HG03039 (cell line): ENCODE measurements around the gene CSNK1G1.
"Not testable (repeated sequence)": the region's sequence is repeated elsewhere in the genome, so short reads cannot be mapped to it uniquely, and the experiment has no call there.

Source experiments
- ATAC-seq: cut with Tn5 transposase; IDR thresholded peaks from one replicate; pipeline ENCODE4 v1.9.1; 2021; ENCODE audit warnings: mild to moderate bottlenecking, moderate library complexity; ENCODE audit not compliant: unreplicated experiment

CSNK1G1 gene

GRCh38 chr15:64355944-64356709, at the start of gene CSNK1G1:
Gene CSNK1G1, minus strand, starts transcription at chr15:64356173. Its CDS starts 55,674 bp downstream, at chr15:64300499.
- peak; percentile 94 for ATAC-seq

DNA sequence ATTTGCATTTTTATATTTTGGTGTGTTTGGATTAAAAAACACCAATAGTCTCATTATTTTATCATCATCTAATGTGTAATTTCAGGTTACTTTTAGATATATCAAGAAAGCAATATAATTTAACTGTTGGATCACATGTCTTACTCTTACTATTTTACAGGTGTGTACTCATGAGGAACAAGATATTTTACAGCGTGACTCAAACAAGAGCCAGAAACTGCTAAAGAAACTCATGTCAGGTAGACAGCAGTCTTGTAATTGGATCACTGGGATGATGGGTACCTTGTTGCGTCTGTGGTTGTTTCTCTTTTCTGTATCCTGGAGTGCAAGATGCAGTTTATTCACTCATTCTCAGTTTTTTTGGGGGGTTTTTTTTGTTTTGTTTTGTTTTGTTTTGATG, 44.6 kb upstream of the CSNK1G1 start:
- no peak for ATAC-seq

DNA sequence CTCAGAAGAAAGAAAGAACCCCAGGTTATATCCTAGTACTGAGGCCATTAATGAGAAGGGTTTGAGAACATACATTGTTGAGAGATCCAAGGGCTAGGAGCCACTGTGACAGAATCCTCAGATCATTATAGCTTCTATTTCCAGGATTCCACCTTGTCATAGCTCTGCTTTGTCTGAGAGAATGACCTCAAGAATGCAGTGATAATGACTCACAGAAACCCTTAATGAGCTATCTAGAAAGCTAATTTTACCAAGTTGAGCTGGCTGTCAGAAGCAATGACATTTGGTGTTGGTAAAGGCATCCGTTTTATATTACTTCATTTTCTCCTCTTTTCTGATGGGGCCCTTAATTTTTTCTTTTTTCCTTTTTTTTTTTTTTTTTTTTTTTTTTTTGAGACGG, 42.6 kb upstream of the CSNK1G1 start:
- no peak for ATAC-seq

GRCh38 chr15:64396789-64397188, 40.8 kb upstream of the CSNK1G1 start:
- no peak for ATAC-seq

DNA sequence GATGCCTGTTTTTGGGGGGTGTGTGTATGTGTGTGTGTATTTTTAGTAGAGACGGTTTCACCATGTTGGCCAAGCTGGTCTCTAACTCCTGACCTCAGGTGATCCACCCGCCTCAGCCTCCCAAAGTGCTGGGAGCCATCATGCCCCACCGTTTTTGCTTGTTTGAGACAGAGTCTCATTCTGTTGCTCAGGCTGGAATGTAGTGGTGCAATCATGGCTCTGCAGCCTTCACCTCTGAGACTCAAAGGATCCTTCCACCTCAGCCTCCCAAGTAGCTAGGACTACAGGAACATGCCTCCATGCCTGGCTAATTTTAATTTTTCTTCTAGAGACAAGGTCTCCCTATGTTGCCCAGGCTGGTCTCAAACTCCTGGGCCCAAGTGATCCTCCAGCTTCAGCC, 36.5 kb upstream of the CSNK1G1 start:
- not testable (repeated sequence) for ATAC-seq

- ATAC-seq: no peak
Observed at GRCh38 chr15:64389036-64389435, 33.1 kb upstream of the CSNK1G1 start.

GRCh38 chr15:64387562-64388168, 31.7 kb upstream of the CSNK1G1 start, which contains the start of gene TRIP4:
Gene TRIP4, plus strand, starts transcription at chr15:64387836. Its CDS starts 28 bp downstream, at chr15:64387864.
- ATAC-seq: peak; percentile 89

DNA sequence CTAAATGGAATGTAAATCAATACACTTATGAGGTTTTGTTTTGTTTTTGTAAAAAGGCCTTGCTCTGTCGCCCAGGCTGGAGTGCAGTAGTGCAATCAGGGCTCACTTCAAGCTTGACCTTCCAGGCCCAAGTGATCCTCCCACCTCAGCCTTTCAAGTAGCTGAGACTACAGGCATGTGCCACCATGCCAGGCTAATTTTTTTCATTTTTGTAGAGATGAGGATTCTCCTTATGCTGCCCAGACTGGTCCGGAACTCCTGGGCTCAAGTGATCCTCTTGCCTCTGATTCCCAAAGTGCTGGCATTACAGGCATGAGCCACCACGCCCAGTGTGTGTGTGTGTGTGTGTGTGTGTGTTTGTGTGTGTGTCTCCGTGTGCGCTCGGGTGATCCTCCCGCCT, 30.3 kb upstream of the CSNK1G1 start:
- ATAC-seq: no peak

DNA sequence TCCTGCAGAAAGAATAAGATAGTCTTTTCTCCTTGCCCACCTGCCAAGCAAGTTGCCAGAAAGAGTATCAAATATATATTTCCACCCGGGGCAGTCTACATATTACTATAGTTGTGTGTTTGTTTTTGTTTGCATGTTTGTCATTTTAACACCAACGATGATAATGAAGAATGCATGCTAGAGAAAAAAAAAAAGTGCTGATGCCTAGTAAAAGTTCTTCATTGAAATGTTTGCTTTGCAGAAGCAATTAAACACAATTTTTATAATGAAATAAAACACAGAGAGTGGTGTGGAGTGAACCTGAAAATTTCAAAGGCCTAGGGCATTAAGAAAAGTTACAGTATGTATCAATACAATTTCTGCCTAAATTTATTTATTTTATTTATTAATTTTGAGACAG, 27.8 kb upstream of the CSNK1G1 start:
- ATAC-seq: no peak

DNA sequence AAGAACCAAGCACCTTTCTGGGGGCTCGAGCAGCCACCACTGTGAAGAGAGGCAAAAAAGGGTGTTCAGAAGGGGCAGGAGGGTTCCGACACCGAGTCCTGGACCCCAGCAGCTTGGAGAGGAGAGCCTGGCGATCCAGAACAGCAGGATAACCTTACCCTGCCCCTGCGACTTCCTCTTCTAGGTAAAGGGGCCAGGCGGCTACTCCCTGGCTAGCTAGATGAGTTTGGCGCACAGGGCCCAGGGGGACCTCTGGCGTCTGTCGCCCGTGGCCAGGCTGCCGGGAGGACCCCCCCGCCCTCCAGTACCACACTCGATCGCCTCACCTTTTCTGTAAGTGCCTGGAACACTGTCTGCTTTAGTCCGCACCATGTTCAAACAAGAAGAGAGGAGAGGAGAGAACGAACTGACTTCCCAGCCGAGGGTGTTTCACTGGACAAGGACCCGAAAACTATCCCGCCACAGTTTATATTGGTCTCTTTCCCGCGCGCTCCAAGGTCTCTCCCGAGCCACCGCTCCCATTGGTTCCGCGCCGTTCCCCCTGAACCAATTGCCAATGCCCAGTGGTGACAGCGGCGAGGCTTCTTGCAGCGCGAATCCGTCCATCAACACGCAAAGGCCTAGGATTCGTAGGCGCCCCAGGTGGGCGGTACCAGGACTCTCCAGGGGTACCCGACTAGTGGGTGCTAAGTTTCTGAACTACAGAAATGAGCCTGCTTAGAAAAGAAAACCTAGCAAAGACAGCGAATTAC, 25.2 kb upstream of the CSNK1G1 start, which contains the start of gene PCLAF:
Gene PCLAF (minus strand): TSS at position 442 of the 752 bp plus-strand sequence. CDS start 70 bp downstream, at position 372.
- peak; percentile 98 for ATAC-seq

GRCh38 chr15:64380130-64380870, 24.3 kb upstream of the CSNK1G1 start:
- ATAC-seq: not testable (repeated sequence)

- ATAC-seq: no peak
Observed at GRCh38 chr15:64379216-64379960, 23.4 kb upstream of the CSNK1G1 start.

- no peak for ATAC-seq
Observed at GRCh38 chr15:64373360-64373759, 17.4 kb upstream of the CSNK1G1 start.

GRCh38 chr15:64371383-64371782, 15.4 kb upstream of the CSNK1G1 start:
- not testable (repeated sequence) for ATAC-seq

DNA sequence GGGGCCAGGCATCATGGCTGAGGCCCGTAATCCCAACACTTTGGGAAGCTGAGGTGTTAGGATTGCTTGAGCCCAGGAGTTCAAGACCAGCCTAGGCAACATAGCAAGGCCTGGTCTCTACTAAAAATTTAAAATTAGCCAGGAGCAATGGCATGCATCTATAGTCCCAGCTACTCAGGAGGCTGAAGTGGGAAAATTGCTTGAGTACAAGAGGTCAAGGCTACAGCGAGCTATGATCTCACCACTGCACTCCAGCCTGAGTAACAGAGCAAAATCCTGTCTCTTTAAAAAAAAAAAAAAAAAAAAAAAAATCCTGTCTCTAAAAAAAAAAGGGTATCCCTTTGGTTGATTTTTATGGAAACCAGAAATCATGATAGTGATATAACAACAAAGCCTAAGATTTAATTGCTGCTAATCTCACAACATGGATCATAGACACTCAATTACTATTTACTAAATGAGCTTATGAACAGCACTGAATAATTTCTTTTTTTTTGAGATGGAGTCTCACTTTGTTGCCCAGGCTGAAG, 13.2 kb upstream of the CSNK1G1 start:
- ATAC-seq: no peak

DNA sequence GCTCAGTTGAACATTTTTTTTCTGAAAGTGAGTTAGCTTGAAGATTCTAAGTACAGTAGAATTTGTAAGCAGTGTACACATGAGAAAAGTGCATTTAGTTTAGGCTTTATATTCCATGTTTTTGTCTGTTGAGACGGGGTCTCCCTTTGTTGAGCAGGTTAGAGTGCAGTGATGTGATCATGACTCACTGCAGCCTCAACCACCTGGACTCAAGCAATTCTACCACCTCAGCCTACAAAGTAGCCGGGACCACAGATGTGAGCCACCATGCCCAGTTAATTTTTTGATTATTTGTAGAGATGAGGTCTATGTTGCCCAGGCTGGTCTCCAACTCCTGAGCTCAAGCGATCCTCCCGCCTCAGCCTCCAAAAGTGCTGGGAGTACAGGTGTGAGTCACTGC, 5.3 kb upstream of the CSNK1G1 start:
- no peak for ATAC-seq

GRCh38 chr15:64356710-64357040, 702 bp upstream of the CSNK1G1 start:
- ATAC-seq: no peak

GRCh38 chr15:64355348-64355943, 527 bp downstream of the CSNK1G1 start:
- ATAC-seq: peak; percentile 14

- no peak for ATAC-seq
Observed at GRCh38 chr15:64354688-64355344, 1.2 kb downstream of the CSNK1G1 start.
